K562 (cell line): ENCODE results near the gene DYRK2. TPM values are rescaled to one million over a fixed set of nuclear protein-coding genes. Genes with fewer than 3 reads are reported as not detected.

Experiments used
- AFF1 ChIP-seq, 2 experiments: fragments of 450-650 bp; IDR thresholded peaks; 2 replicates each; pipeline ENCODE4 v1.6.1; 2018; ENCODE audit warnings: mild to moderate bottlenecking in 2 of 2, low read depth in 1 of 2; ENCODE audit not compliant: partially characterized antibody in 2 of 2
- FOSL1 ChIP-seq: fragments of 200-800 bp; sonication (Bioruptor generic); conservative IDR thresholded peaks from 2 replicates; pipeline ENCODE4 v1.6.1; 2016; ENCODE audit warnings: missing genetic modification characterization, missing compliant biosample characterization
- HDAC6 ChIP-seq: IDR thresholded peaks from 2 replicates; pipeline ENCODE4 v1.6.1; 2012; ENCODE audit warnings: low read depth, mild to moderate bottlenecking, control low read depth, inconsistent platforms, low read length, moderate library complexity
- LARP7 ChIP-seq: fragments of 450-650 bp; IDR thresholded peaks from 2 replicates; pipeline ENCODE4 v1.6.1; 2016
- MAZ ChIP-seq, 2 experiments: fragments of 450-650 bp in 1 of 2; sonication (generic) in 1 of 2; formaldehyde crosslinking; IDR thresholded peaks in 1 of 2; conservative IDR thresholded peaks in 1 of 2; 2 replicates each; pipeline versions ENCODE4 v1.4.0 to v1.5.0; 2020; ENCODE audit warnings: mild to moderate bottlenecking in 1 of 2, missing genetic modification reagents in 1 of 2
- PHB2 ChIP-seq: fragments of 450-650 bp; IDR thresholded peaks from 2 replicates; pipeline ENCODE4 v1.6.1; 2017; ENCODE audit warnings: low read depth
- PTBP1 ChIP-seq: fragments of 200-400 bp; formaldehyde crosslinking; IDR thresholded peaks from 2 replicates; pipeline ENCODE4 v1.6.1; 2017; ENCODE audit warnings: low read depth, low read length
- RBM14 ChIP-seq: fragments of 200-400 bp; formaldehyde crosslinking; IDR thresholded peaks from 2 replicates; pipeline ENCODE4 v1.6.1; 2018; ENCODE audit warnings: low read depth, mild to moderate bottlenecking, low read length, moderate library complexity, borderline replicate concordance; ENCODE audit not compliant: insufficient read depth
- SNIP1 ChIP-seq: fragments of 450-650 bp; IDR thresholded peaks from 2 replicates; pipeline ENCODE4 v1.7.1; 2017; ENCODE audit warnings: low read depth, mild to moderate bottlenecking
- polyA plus RNA-seq, 8 experiments: library from polyadenylated mRNA; depleted of rRNA in 4 of 8; stranded (reverse) in 5 of 8; unstranded in 3 of 8; fragments of >200 nt; fragmentation: Nextera tagmentation in 2 of 8; fragmentation: Illumina TruSeq in 1 of 8; extraction: Ambion mirVana in 2 of 8; extraction: Trizol in 1 of 8; gene quantifications; 2 replicates each; pipeline versions ENCODE4 v1.2.1 to v1.2.3, GENCODE V29; 2011 to 2014; ENCODE audit warnings: inconsistent platforms in 1 of 8, missing spikeins in 1 of 8
- total RNA-seq, 7 experiments: library from RNA; depleted of rRNA in 6 of 7; stranded (reverse); fragments of >200 nt in 6 of 7; fragmentation: Illumina TruSeq in 2 of 7; extraction: Trizol in 2 of 7; gene quantifications; 2 replicates each; pipeline versions ENCODE4 v1.2.1 to v1.2.3, GENCODE V29; 2011 to 2021; ENCODE audit warnings: low replicate concordance in 1 of 7

Gene DYRK2
- total and polyA plus RNA-seq, 9 of the 15 experiments (the other 6 are each of a cell fraction or from before 2014, with no cell fraction given): 1.7 to 15.4 (median 8.4) TPM

- TF ChIP-seq AFF1 (IDR thresholded peaks at IDR 0.05; ENCODE audit: low read depth in 1 of 2, partially characterized antibody in 2 of 2): no peak
- TF ChIP-seq PHB2: no peak
- TF ChIP-seq MAZ (CRISPR knock-in tag; conservative IDR thresholded peaks at IDR 0.05 in 1 of 2, IDR thresholded peaks at IDR 0.05 in 1 of 2): no peak
- no peak for TF ChIP-seq RBM14
- no peak for TF ChIP-seq SNIP1
- no peak for TF ChIP-seq LARP7
- TF ChIP-seq PTBP1: no peak
- TF ChIP-seq FOSL1 (tag): no peak
- TF ChIP-seq HDAC6: no peak
These were observed 17.1 kb downstream of the DYRK2 start (continued) for GRCh38 chr12:67665679-67666078.
